Measurements from ENCODE around the gene NUDT5. TPM values are rescaled to one million over a fixed set of nuclear protein-coding genes. Genes with fewer than 3 reads are reported as not detected.

NUDT5 gene
- total RNA-seq, 2 experiments from 2014 or later, result 95.9 to 98.6 TPM

GRCh38 chr10:12150163-12150562 is 45.5 kb downstream of the NUDT5 start:
- TF ChIP-seq CTCF (IDR thresholded peaks at IDR 0.05), result no peak
- no peak overlapping the region for H3K4me3 Mint-ChIP-seq
- ChIA-PET POLR2A (no interaction called here), CTCF (no interaction called here)
- DNase-seq (no peak), ATAC-seq (no peak)
- no peaks in the 10 kb centered on the region for H3K9me3 Mint-ChIP-seq
- no peaks in the 10 kb centered on the region for H3K27me3 Mint-ChIP-seq
- H3K27ac Mint-ChIP-seq, result no peak overlapping the region
- H3K4me1 Mint-ChIP-seq (ENCODE audit: low read depth), result no peaks in the 10 kb centered on the region
- H3K36me3 Mint-ChIP-seq (ENCODE audit: low read depth), result peaks cover 24% of the 10 kb centered on the region
- intact Hi-C loops (cut with micrococcal nuclease), result no loop called here

DNA sequence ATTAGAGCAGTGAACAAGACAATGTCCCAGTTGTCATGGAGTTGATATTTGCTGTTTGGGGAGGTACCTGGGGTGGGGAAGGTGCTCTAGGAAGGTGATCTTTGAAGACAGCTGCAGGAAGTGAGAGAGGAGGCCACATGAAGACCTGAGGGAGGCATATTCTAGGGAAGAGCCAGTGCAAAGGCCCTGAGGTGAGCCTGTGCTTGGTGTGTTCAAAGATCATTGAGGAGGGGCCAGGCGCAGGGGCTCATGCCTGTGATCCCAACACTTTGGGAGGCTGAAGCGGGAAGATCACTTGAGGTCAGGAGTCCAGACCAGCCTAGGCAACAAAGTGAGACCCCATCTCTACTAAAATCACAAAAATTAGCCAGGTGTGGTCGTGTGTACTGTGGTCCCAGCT is 51.2 kb downstream of the NUDT5 start:
- intact Hi-C loops (cut with micrococcal nuclease), result no loop called here
- Mint-ChIP-seq H3K9me3 (no peaks in the 10 kb centered on the region), H3K4me3 (no peak overlapping the region), H3K27me3 (no peaks in the 10 kb centered on the region), H3K36me3 (ENCODE audit: low read depth) (peaks cover 35% of the 10 kb centered on the region), H3K27ac (no peak overlapping the region), H3K4me1 (ENCODE audit: low read depth) (no peaks in the 10 kb centered on the region)
- TF ChIP-seq CTCF (IDR thresholded peaks at IDR 0.05), result no peak
- ChIA-PET CTCF (no interaction called here), POLR2A (no interaction called here)
- DNase-seq (no peak), ATAC-seq (no peak)

DNA sequence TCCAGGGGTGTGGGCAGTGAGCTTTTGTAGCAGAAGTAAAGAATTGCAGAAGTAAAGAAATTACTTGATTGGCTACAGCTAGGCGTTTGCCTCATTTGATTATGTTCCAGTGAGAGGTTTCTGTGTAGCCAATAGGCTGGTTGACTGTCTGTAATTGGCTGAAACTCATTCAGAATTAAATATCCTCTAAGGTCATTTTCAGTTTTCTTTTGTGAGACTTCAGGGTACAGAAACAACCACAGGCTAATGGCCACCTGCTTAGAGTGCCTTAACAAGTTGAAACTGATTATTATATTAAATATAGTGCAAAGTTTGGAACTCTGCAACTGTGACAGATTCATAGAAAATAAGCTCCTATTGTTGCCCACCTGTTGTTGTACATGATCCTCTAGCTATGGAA is 55.7 kb downstream of the NUDT5 start:
- H3K4me1 Mint-ChIP-seq (ENCODE audit: low read depth), result no peaks in the 10 kb centered on the region
- H3K27me3 Mint-ChIP-seq, result no peaks in the 10 kb centered on the region
- H3K4me3 Mint-ChIP-seq, result no peak overlapping the region
- H3K27ac Mint-ChIP-seq, result no peak overlapping the region
- peaks cover 32% of the 10 kb centered on the region for H3K36me3 Mint-ChIP-seq (ENCODE audit: low read depth)
- TF ChIP-seq CTCF (IDR thresholded peaks at IDR 0.05), result no peak
- POLR2A ChIA-PET, result no interaction called here
- no peak for DNase-seq
- intact Hi-C loops (cut with micrococcal nuclease), result no loop called here
- ATAC-seq, result no peak
- H3K9me3 Mint-ChIP-seq, result no peaks in the 10 kb centered on the region
- CTCF ChIA-PET, result interaction anchor here (1.4 kb wide), 1 partner anchor 11 kb away, joined by 3 read pairs; no protein-coding TSS in a partner anchor

GRCh38 chr10:12135631-12136030 is 60.1 kb downstream of the NUDT5 start:
- Mint-ChIP-seq H3K4me3 (no peak overlapping the region), H3K36me3 (ENCODE audit: low read depth) (peaks cover 21% of the 10 kb centered on the region), H3K27ac (no peak overlapping the region), H3K4me1 (ENCODE audit: low read depth) (peaks cover 8% of the 10 kb centered on the region), H3K9me3 (no peaks in the 10 kb centered on the region), H3K27me3 (no peaks in the 10 kb centered on the region)
- ATAC-seq (no peak), DNase-seq (no peak)
- ChIA-PET POLR2A (interaction anchor here (1.2 kb wide), 1 partner anchor 58 kb away, joined by 4 read pairs; no protein-coding TSS in a partner anchor), CTCF (interaction anchor here (1.2 to 1.4 kb wide), 2 partner anchors 80 to 149 kb away, joined by 3 read pairs; no protein-coding TSS in a partner anchor)
- TF ChIP-seq CTCF (IDR thresholded peaks at IDR 0.05), result no peak
- intact Hi-C loops (cut with micrococcal nuclease), result no loop called here

- peak; percentile 60 for TF ChIP-seq CTCF (IDR thresholded peaks at IDR 0.05)
- Mint-ChIP-seq H3K4me3 (peak overlapping the region; percentile 88), H3K36me3 (ENCODE audit: low read depth) (peaks cover 14% of the 10 kb centered on the region), H3K9me3 (no peaks in the 10 kb centered on the region), H3K4me1 (ENCODE audit: low read depth) (peaks cover 21% of the 10 kb centered on the region), H3K27ac (peak overlapping the region; percentile 78), H3K27me3 (no peaks in the 10 kb centered on the region)
- CTCF ChIA-PET, result interaction anchor here (0.8 to 1.4 kb wide), 8 partner anchors 14 to 341 kb away, joined by 3 to 5 read pairs (median 3); partner anchors contain the start of gene DHTKD1
- POLR2A ChIA-PET, result interaction anchor here (0.5 to 1.9 kb wide), 7 partner anchors 31 to 226 kb away, joined by 3 to 8 read pairs (median 4); partner anchors contain the start of genes CDC123 and NUDT5
- ATAC-seq, result peak; percentile 50
- intact Hi-C loops (cut with micrococcal nuclease), result no loop called here
- DNase-seq, result peak; percentile 69
Observed at GRCh38 chr10:12130237-12130872, 65.3 kb downstream of the NUDT5 start.

All from activated CD8-positive, alpha-beta T cell treated with anti-CD3 and anti-CD28 coated beads for 36 hours (primary cell).